Measurements from ENCODE around the gene CHST9. TPM values are rescaled to one million over a fixed set of nuclear protein-coding genes. Genes with fewer than 3 reads are reported as not detected.

Gene CHST9
- total and polyA plus RNA-seq, 4 donors = 0.42 to 6.4 (median 1.4) TPM

- Histone ChIP-seq H3K9ac (ENCODE audit: low read depth in 1 of 2, low read length in 2 of 2) (no peak overlapping the region), H3K4me1 (ENCODE audit: control insufficient read depth in 4 of 4, insufficient read depth in 4 of 4, low read length in 3 of 4) (no peaks in the 10 kb centered on the region), H3K36me3 (ENCODE audit: control insufficient read depth in 4 of 4, insufficient read depth in 3 of 4, low read depth in 1 of 4, low read length in 3 of 4) (no peaks in the 10 kb centered on the region), H3K4me3 (ENCODE audit: low read depth in 1 of 3, low read length in 3 of 3) (no peak overlapping the region), H3K27ac (ENCODE audit: low read depth in 1 of 2, low read length in 2 of 2) (no peak overlapping the region), H3K9me3 (ENCODE audit: control insufficient read depth in 4 of 4, low read length in 3 of 4) (no peaks in the 10 kb centered on the region), H3K27me3 (ENCODE audit: control insufficient read depth in 4 of 4, insufficient read depth in 4 of 4, low read length in 3 of 4) (no peaks in the 10 kb centered on the region)
- TF ChIP-seq EGR1 (IDR thresholded peaks at IDR 0.05; ENCODE audit: low read depth in 2 of 2) (no peak), MAX (IDR thresholded peaks at IDR 0.05) (no peak), RXRA (IDR thresholded peaks at IDR 0.05) (no peak), REST (IDR thresholded peaks at IDR 0.05) (no peak), JUND (IDR thresholded peaks at IDR 0.05) (no peak), ATF3 (IDR thresholded peaks at IDR 0.05) (no peak), FOXA1 (IDR thresholded peaks at IDR 0.05) (no peak), SP1 (IDR thresholded peaks at IDR 0.05) (no peak), YY1 (IDR thresholded peaks at IDR 0.05) (no peak), FOXA2 (IDR thresholded peaks at IDR 0.05) (no peak), HNF4A (conservative IDR thresholded peaks at IDR 0.05) (no peak), ZBTB33 (IDR thresholded peaks at IDR 0.05) (no peak), TAF1 (conservative IDR thresholded peaks at IDR 0.05) (no peak), RAD21 (IDR thresholded peaks at IDR 0.05) (no peak), HNF4G (IDR thresholded peaks at IDR 0.05) (no peak)
- no peak for DNase-seq (ENCODE audit: low spot score)
- WGBS = 77% methylated on average over 1 of the region's 1 CpG
Observed at GRCh38 chr18:27014841-27015240, 170.3 kb downstream of the CHST9 start.

GRCh38 chr18:27010784-27011183, 174.3 kb downstream of the CHST9 start:
- 95% methylated on average over 2 of the region's 2 CpGs for WGBS
- no peak overlapping the region for H3K9ac ChIP-seq (ENCODE audit: low read depth in 1 of 2, low read length in 2 of 2)
- no peaks in the 10 kb centered on the region for H3K4me1 ChIP-seq (ENCODE audit: control insufficient read depth in 4 of 4, insufficient read depth in 4 of 4, low read length in 3 of 4)
- no peaks in the 10 kb centered on the region for H3K36me3 ChIP-seq (ENCODE audit: control insufficient read depth in 4 of 4, insufficient read depth in 3 of 4, low read depth in 1 of 4, low read length in 3 of 4)
- DNase-seq (ENCODE audit: low spot score) = no peak
- no peak for TF ChIP-seq TAF1 (conservative IDR thresholded peaks at IDR 0.05)
- TF ChIP-seq MAX (IDR thresholded peaks at IDR 0.05) = no peak
- TF ChIP-seq HNF4G (IDR thresholded peaks at IDR 0.05) = no peak
- TF ChIP-seq FOXA2 (IDR thresholded peaks at IDR 0.05) = no peak
- no peak overlapping the region for H3K27ac ChIP-seq (ENCODE audit: low read depth in 1 of 2, low read length in 2 of 2)
- no peak overlapping the region for H3K4me3 ChIP-seq (ENCODE audit: low read depth in 1 of 3, low read length in 3 of 3)
- H3K27me3 ChIP-seq (ENCODE audit: control insufficient read depth in 4 of 4, insufficient read depth in 4 of 4, low read length in 3 of 4) = no peaks in the 10 kb centered on the region
- no peaks in the 10 kb centered on the region for H3K9me3 ChIP-seq (ENCODE audit: control insufficient read depth in 4 of 4, low read length in 3 of 4)

Data from liver (tissue), 9 donors.